KG1 (cell line): ENCODE measurements around the gene NOG.

Experiments
- DNase-seq: peaks from one replicate; lab custom pipeline; 2025; lab: John Stamatoyannopoulos, UW

Gene NOG

DNA sequence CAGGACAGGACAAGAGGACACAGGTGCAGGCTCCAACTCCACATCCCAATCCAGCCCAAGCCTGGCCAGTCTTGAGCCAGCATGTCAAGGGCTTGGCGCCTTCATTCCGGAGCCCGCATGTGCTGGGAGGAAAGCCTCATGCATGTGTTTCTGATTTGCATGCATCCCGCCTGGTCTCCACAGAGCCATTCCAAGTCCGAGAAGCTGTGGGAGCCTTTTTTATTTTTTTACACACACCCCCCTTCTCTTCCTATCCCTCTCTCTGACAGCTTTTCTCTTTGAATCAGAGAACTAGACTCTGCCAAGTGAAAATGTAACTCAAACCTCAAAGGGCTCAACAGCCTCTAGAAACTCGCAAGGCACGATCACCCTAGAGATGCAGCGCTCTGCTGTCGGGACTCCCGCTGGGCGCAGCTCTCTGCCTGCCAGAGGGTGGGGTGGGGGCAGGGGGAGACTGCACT is 45.1 kb downstream of the NOG start:
- no peak for DNase-seq

DNA sequence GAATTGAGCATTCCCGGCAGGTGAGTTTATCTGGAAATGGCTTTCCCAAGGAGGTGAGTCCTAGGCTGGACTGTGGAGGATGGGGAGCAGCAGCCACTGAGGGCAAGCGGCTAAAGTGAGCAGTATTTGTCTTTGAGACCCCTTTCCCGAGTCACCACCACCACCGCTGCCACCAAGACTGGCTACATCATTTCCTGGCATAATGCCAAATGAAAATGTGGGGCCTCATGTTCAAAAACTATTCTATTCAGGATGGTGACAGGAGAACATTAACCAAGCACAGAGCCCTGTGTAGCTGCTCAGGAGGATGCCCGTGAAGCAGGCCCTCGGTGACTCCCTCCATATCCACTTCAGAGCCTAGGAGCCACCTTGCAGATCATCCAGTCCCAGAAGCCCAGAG is 46.0 kb downstream of the NOG start:
- no peak for DNase-seq

DNA sequence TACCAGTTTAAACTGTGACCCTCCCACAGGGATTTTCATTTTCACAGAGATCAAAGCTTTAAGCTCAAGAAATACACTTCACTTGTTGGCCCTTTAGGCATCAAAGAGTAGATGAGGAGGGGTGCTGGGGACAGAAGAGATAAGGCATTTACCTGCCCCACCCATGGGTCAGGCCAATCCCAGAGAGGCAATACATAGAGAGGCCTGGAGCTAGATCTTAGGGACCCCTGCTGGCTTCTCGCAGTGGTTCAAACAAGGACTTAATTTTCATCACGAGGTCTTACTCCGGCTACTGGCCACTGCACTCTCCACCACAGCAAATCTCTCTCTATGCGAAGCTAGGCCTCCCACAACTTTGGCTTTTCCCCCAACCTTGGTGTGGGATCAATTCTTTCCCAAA is 46.6 kb downstream of the NOG start:
- no peak for DNase-seq

DNA sequence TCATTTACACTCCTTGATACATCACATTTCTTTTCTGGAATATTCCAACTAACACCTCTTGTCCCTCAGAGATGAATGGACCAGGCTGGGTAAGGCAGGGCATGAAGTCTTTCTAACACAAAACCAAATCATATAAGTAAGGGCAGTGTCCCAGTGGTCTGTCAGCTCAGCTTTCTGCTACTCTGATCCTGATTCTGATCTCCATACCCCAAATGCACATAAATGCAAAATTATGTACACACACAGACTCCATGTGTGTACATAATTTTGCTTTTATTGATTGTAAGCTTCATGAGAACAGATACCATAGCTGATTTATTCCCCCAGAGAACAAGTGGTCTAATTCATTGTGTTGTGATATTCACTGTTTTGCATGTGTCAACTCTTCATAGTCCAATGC is 47.9 kb downstream of the NOG start:
- DNase-seq: no peak

DNA sequence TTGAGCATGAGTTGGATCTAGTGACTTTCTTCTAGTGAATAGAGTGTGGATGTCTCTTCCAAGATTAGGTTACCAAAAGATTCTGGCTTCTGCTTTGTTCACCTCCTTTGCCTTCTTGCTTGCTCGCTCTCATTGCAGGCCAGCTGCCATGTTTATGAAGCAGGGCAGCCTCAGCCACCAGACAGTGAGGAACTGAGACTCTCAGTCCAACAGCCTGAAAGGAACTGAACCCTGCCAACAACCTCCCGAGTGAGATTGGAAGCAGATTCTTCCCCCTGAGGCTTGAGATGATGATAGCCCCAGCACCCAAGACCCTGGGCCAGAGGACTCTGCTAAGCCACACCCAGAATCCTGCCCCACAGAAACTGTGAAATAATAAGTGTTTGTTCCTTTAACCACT is 48.4 kb downstream of the NOG start:
- DNase-seq: no peak

DNA sequence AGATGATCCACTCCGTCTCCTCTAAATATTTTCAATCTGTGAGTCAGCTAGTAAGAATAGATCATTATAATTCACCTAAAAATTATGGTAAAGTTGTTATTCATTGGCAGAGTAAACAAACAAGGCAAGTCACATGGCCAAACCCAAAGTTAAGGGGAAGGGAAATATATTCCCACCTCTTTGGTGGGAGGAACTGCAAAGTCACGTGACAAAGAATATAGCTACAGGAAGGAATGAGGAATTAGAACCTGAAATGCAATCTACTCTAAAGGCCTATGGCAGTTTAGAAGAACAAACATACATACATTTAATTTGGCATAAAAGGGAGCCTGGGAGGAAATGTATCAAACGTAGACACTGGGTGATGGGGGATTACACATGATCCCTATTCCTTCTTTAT is 48.9 kb downstream of the NOG start:
- no peak for DNase-seq
